Keratinocyte (primary cell): ENCODE measurements around the gene LY6G6F. TPM values are rescaled to one million over a fixed set of nuclear protein-coding genes. Genes with fewer than 3 reads are reported as not detected.

Source experiments
- DNase-seq: peaks from one replicate; pipeline ENCODE4 v3.0.0-alpha.2; 2011; ENCODE audit warnings: low read depth, missing footprints, low spot score
- FAIRE-seq: peaks from 2 replicates; lab custom pipeline; 2011; peaks lifted over from hg19 to GRCh38; lab: Jason Lieb, UNC
- H2AFZ ChIP-seq: 2 replicates; pipeline ENCODE4 v1.6.0; 2012; ENCODE audit warnings: low read length, control low read depth, inconsistent platforms; ENCODE audit not compliant: control insufficient read depth
- H3K27ac ChIP-seq: 2 replicates; pipeline ENCODE4 v1.5.1; 2011; ENCODE audit warnings: low read length; ENCODE audit not compliant: control insufficient read depth, insufficient read depth
- H3K27me3 ChIP-seq: 3 replicates; pipeline ENCODE4 v1.6.0; 2011; ENCODE audit warnings: low read length; ENCODE audit not compliant: control insufficient read depth, insufficient read depth; ENCODE audit errors: extremely low read depth
- H3K36me3 ChIP-seq, 2 experiments: 2 replicates in 1 of 2; 3 replicates in 1 of 2; pipeline ENCODE4 v1.5.1; 2011; ENCODE audit warnings: low read length in 2 of 2, mild to moderate bottlenecking in 1 of 2; ENCODE audit not compliant: control insufficient read depth in 2 of 2, insufficient read depth in 2 of 2; ENCODE audit errors: extremely low read depth in 1 of 2
- H3K4me1 ChIP-seq: 3 replicates; pipeline ENCODE4 v1.5.1; 2011; ENCODE audit warnings: low read length; ENCODE audit not compliant: control insufficient read depth, insufficient read depth; ENCODE audit errors: extremely low read depth
- H3K4me2 ChIP-seq: 3 replicates; pipeline ENCODE4 v1.6.0; 2011; ENCODE audit warnings: low read depth, low read length; ENCODE audit not compliant: control insufficient read depth, insufficient read depth; ENCODE audit errors: extremely low read depth
- H3K4me3 ChIP-seq, 3 experiments: fragments of 200-600 bp in 1 of 3; sonication (generic) in 1 of 3; 2 replicates in 2 of 3; 3 replicates in 1 of 3; pipeline ENCODE4 v1.5.1; 2011 to 2016; ENCODE audit warnings: low read length in 3 of 3, mild to moderate bottlenecking in 3 of 3, control low read depth in 2 of 3, inconsistent platforms in 1 of 3, low read depth in 1 of 3, mixed read lengths in 1 of 3, mixed run types in 1 of 3, moderate library complexity in 1 of 3; ENCODE audit not compliant: control insufficient read depth in 2 of 3, insufficient read depth in 2 of 3; ENCODE audit errors: extremely low read depth in 1 of 3
- H3K79me2 ChIP-seq: 2 replicates; pipeline ENCODE4 v1.6.0; 2012; ENCODE audit warnings: low read length; ENCODE audit not compliant: control insufficient read depth, insufficient read depth
- H3K9ac ChIP-seq: 3 replicates; pipeline ENCODE4 v1.6.0; 2011; ENCODE audit warnings: low read length; ENCODE audit not compliant: control insufficient read depth, insufficient read depth; ENCODE audit errors: extremely low read depth
- H3K9me1 ChIP-seq: 3 replicates; pipeline ENCODE4 v1.6.0; 2011; ENCODE audit warnings: low read length; ENCODE audit not compliant: control insufficient read depth, insufficient read depth; ENCODE audit errors: extremely low read depth
- H3K9me3 ChIP-seq: 2 replicates; pipeline ENCODE4 v1.5.1; 2012; ENCODE audit warnings: low read depth, low read length; ENCODE audit not compliant: control insufficient read depth
- H4K20me1 ChIP-seq: 3 replicates; pipeline ENCODE4 v1.6.0; 2011; ENCODE audit warnings: low read length; ENCODE audit not compliant: control insufficient read depth, insufficient read depth; ENCODE audit errors: extremely low read depth
- EZH2 ChIP-seq: IDR thresholded peaks from one replicate; pipeline ENCODE4 v1.6.1; 2012; ENCODE audit warnings: inconsistent platforms, mild to moderate bottlenecking, low read length, moderate library complexity
- dilution Hi-C: fragments of 300-500 bp; cut with MboI; formaldehyde crosslinking; loops from one replicate; pipeline ENCODE4 v1.7.0; 2020; ENCODE audit warnings: low sequenced_read_pairs; ENCODE audit not compliant: extremely low pct_ligation_motif_present
- polyA plus RNA-seq, 5 experiments: library from polyadenylated mRNA; depleted of rRNA in 3 of 5; stranded (reverse) in 3 of 5; stranded (forward) in 1 of 5; unstranded in 1 of 5; fragments of >200 nt; gene quantifications; 1 replicate in 1 of 5; 2 replicates in 3 of 5; 3 replicates in 1 of 5; pipeline versions ENCODE4 v1.2.1 to v1.2.3, GENCODE V29; 2011 to 2012; ENCODE audit warnings: missing spikeins in 2 of 5, low read depth in 1 of 5, low replicate concordance in 1 of 5
- TF ChIP-seq, protein P1 (sequence below), 3 experiments: IDR thresholded peaks in 1 of 3; conservative IDR thresholded peaks in 1 of 3; optimal IDR thresholded peaks in 1 of 3; 2 replicates in 2 of 3; 3 replicates in 1 of 3; pipeline versions ENCODE3 to v1.5.1; 2011; ENCODE audit warnings: low read length in 3 of 3, mild to moderate bottlenecking in 3 of 3, moderate library complexity in 2 of 3, control low read depth in 1 of 3, inconsistent platforms in 1 of 3; ENCODE audit not compliant: insufficient read depth in 2 of 3; ENCODE audit errors: extremely low read depth in 1 of 3

The LY6G6F gene
- polyA plus RNA-seq, 1 donor (not counting 4 experiments of a cell fraction or from before 2014, with no cell fraction given), result not detected

DNA sequence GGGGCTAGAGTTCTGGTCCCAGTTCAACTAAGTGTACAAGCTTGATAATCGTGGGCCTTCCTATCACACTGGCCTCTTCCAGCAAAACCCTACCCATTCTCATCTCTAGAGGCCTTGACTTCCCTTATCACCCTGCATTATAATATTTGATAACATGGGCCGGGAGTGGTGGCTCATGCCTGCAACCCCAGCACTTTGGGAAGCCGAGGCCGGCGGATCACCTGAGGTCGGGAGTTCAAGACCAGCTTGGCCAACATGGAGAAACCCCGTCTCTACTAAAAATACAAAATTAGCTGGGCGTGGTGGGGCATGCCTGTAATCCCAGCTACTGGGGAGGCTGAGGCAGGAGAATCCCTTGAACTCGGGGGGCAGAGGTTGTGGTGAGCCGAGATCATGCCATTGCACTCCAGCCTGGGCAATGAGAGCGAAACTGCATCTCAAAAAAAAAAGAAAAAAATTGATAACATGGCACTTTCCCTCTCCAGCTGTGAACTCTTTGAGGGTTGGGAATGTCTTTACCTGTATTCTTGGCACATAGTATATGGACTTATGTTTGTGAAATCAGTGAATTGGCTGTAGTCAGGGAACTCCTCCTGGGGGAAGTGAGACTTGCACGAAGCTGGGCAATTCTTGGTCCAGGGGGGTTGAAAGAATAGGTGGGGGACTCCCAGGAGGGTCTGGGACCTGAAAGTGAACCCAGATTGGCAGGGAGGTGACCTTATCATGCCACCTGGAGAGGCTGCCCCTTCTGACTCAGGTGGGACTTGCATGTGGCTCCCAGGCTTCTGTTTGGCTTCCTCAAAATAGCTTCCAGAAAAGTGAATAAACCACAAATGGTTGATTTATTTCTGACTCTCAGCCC, 45.2 kb upstream of the LY6G6F start:
- no peak overlapping the region for H3K9ac ChIP-seq

DNA sequence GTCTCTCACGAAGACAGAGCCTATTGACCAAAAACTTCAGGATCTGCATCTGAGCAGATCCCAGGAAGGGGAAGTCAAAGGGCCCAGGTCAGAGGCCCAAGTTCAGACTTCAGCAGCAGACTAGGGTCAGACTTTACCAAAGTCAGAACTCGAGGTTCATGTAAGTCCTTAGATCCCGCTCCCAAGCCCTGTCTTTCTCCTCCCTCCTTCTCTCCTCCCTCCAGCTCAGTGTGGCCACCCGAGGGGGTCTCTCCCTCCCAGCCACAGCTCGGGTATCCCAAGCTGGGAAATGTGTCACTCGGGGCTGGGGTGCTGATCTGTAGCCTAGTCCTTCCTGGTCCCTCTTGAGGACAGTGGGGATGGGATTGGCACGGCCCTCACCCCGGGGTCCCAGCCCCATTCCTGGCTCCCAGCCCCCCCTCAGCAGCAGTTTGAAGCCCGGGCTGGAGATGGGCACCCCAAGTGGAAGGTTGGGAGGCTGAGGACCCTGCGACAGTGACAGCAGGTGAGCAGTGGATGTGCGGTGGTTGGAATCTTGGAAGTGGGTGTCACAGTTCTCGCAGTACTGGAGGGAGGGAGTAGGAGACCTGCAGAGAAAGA, 44.4 kb upstream of the LY6G6F start:
- peaks cover 47% of the 10 kb centered on the region for H3K4me1 ChIP-seq
- H3K27ac ChIP-seq, result no peak overlapping the region
- no peak for DNase-seq
- no peak for TF ChIP-seq EZH2
- TF ChIP-seq, protein P1, sequence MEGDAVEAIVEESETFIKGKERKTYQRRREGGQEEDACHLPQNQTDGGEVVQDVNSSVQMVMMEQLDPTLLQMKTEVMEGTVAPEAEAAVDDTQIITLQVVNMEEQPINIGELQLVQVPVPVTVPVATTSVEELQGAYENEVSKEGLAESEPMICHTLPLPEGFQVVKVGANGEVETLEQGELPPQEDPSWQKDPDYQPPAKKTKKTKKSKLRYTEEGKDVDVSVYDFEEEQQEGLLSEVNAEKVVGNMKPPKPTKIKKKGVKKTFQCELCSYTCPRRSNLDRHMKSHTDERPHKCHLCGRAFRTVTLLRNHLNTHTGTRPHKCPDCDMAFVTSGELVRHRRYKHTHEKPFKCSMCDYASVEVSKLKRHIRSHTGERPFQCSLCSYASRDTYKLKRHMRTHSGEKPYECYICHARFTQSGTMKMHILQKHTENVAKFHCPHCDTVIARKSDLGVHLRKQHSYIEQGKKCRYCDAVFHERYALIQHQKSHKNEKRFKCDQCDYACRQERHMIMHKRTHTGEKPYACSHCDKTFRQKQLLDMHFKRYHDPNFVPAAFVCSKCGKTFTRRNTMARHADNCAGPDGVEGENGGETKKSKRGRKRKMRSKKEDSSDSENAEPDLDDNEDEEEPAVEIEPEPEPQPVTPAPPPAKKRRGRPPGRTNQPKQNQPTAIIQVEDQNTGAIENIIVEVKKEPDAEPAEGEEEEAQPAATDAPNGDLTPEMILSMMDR (optimal IDR thresholded peaks at IDR 0.05 in 1 of 3, IDR thresholded peaks at IDR 0.05 in 1 of 3, conservative IDR thresholded peaks at IDR 0.05 in 1 of 3; ENCODE audit: extremely low read depth in 1 of 3, insufficient read depth in 2 of 3, low read length in 3 of 3), result no peak
- no peak overlapping the region for H3K4me3 ChIP-seq
- no peak overlapping the region for H2AFZ ChIP-seq
- no peaks in the 10 kb centered on the region for H3K9me3 ChIP-seq
- H3K4me2 ChIP-seq, result no peak overlapping the region
- dilution Hi-C loops, result no loop called here
- no peak for FAIRE-seq
- no peaks in the 10 kb centered on the region for H3K9me1 ChIP-seq
- H3K36me3 ChIP-seq, result peaks cover 7 to 11% of the 10 kb centered on the region in 2 experiments
- no peaks in the 10 kb centered on the region for H4K20me1 ChIP-seq
- no peaks in the 10 kb centered on the region for H3K27me3 ChIP-seq
- H3K9ac ChIP-seq, result no peak overlapping the region
- peaks cover 42% of the 10 kb centered on the region for H3K79me2 ChIP-seq

More for the DNA sequence above, 45.2 kb upstream of the LY6G6F start:
- Histone ChIP-seq H2AFZ (no peak overlapping the region), H4K20me1 (no peaks in the 10 kb centered on the region), H3K36me3 (peaks cover 8% of the 10 kb centered on the region in 2 experiments), H3K4me3 (peak overlapping the region in 1 of 3 experiments; percentile 89), H3K27ac (peak overlapping the region; percentile 77), H3K79me2 (peaks cover 36% of the 10 kb centered on the region), H3K27me3 (no peaks in the 10 kb centered on the region), H3K9me3 (no peaks in the 10 kb centered on the region), H3K4me1 (peaks cover 42% of the 10 kb centered on the region), H3K9me1 (no peaks in the 10 kb centered on the region), H3K4me2 (peak overlapping the region; percentile 96)
- TF ChIP-seq EZH2, result no peak
- TF ChIP-seq, protein P1 (optimal IDR thresholded peaks at IDR 0.05 in 1 of 3, IDR thresholded peaks at IDR 0.05 in 1 of 3, conservative IDR thresholded peaks at IDR 0.05 in 1 of 3; ENCODE audit: extremely low read depth in 1 of 3, insufficient read depth in 2 of 3, low read length in 3 of 3), result no peak
- FAIRE-seq (no peak), DNase-seq (no peak)
- dilution Hi-C loops, result no loop called here
